OCI-LY3 (cell line): ENCODE measurements around the gene MEX3C.

Experiments
- H2AFZ ChIP-seq: fragments of 200-600, 300-600 bp; shearing (Covaris generic); 2 replicates; pipeline ENCODE4 v1.6.0; 2014; ENCODE audit warnings: antibody characterized with exemption, low read depth, low read length
- H3K27ac ChIP-seq: fragments of 200-600, 300-600 bp; sonication (generic); 2 replicates; pipeline ENCODE4 v1.5.1; 2014; ENCODE audit warnings: mild to moderate bottlenecking, low read length, moderate library complexity, mixed read lengths
- H3K27me3 ChIP-seq: fragments of 200-600, 300-600 bp; sonication (generic); 2 replicates; pipeline ENCODE4 v1.6.1; 2014; ENCODE audit warnings: low read depth, low read length, mixed read lengths
- H3K36me3 ChIP-seq: fragments of 200-600, 300-600 bp; sonication (generic); replicated peaks from 2 replicates; pipeline ENCODE3; 2014; ENCODE audit warnings: low read depth, low read length, mixed read lengths
- H3K4me1 ChIP-seq: fragments of 300-600, 200-600 bp; sonication (generic); 2 replicates; pipeline ENCODE4 v1.6.1; 2014; ENCODE audit warnings: low read length, mixed read lengths
- H3K4me2 ChIP-seq: fragments of 200-600, 300-600 bp; sonication (generic); 2 replicates; pipeline ENCODE4 v1.6.1; 2014; ENCODE audit warnings: low read length, mixed read lengths
- H3K4me3 ChIP-seq: fragments of 300-600, 200-600 bp; sonication (generic); 2 replicates; pipeline ENCODE4 v1.5.1; 2014; ENCODE audit warnings: antibody characterized with exemption, mild to moderate bottlenecking, low read length, moderate library complexity
- H3K79me2 ChIP-seq: fragments of 300-600, 200-600 bp; shearing (Covaris generic); 2 replicates; pipeline ENCODE4 v1.6.1; 2014; ENCODE audit warnings: mild to moderate bottlenecking, low read length, mixed read lengths
- H3K9ac ChIP-seq: fragments of 300-600, 200-600 bp; shearing (Covaris generic); 2 replicates; pipeline ENCODE4 v1.6.0; 2014; ENCODE audit warnings: mild to moderate bottlenecking, low read length, moderate library complexity
- H3K9me3 ChIP-seq: fragments of 200-600, 300-600 bp; shearing (Covaris generic); 2 replicates; pipeline ENCODE4 v1.6.1; 2014; ENCODE audit warnings: low read length, mixed read lengths; ENCODE audit not compliant: insufficient read depth
- H4K20me1 ChIP-seq: fragments of 200-600, 300-600 bp; sonication (generic); 2 replicates; pipeline ENCODE4 v1.6.1; 2016; ENCODE audit warnings: low read length, mixed read lengths; ENCODE audit not compliant: insufficient read depth
- CTCF ChIP-seq: fragments of 200-600, 300-600 bp; sonication (generic); IDR thresholded peaks from 2 replicates; pipeline ENCODE4 v1.5.1; 2014; ENCODE audit warnings: antibody characterized with exemption, low read length, low read depth
- EZH2phosphoT487 ChIP-seq: fragments of 200-600 bp; shearing (Covaris generic); IDR thresholded peaks from 2 replicates; pipeline ENCODE4 v1.6.1; 2018; ENCODE audit warnings: antibody characterized with exemption, mixed run types, low read depth

The MEX3C gene

GRCh38 chr18:51165296-51165695 is 32.2 kb downstream of the MEX3C start:
- H3K4me1 ChIP-seq, result peaks cover 18% of the 10 kb centered on the region
- H3K36me3 ChIP-seq, result no peaks in the 10 kb centered on the region
- no peaks in the 10 kb centered on the region for H3K9me3 ChIP-seq
- H3K9ac ChIP-seq, result no peak overlapping the region
- no peaks in the 10 kb centered on the region for H4K20me1 ChIP-seq
- no peak for TF ChIP-seq EZH2phosphoT487
- no peak for TF ChIP-seq CTCF
- no peaks in the 10 kb centered on the region for H3K27me3 ChIP-seq
- H3K79me2 ChIP-seq, result peaks cover 6% of the 10 kb centered on the region
- no peak overlapping the region for H3K4me2 ChIP-seq
- H3K4me3 ChIP-seq, result no peak overlapping the region
- no peak overlapping the region for H3K27ac ChIP-seq
- H2AFZ ChIP-seq, result no peak overlapping the region

GRCh38 chr18:51164761-51165281 is 32.7 kb downstream of the MEX3C start:
- no peaks in the 10 kb centered on the region for H3K36me3 ChIP-seq
- no peaks in the 10 kb centered on the region for H3K27me3 ChIP-seq
- H3K9ac ChIP-seq, result no peak overlapping the region
- no peak overlapping the region for H3K27ac ChIP-seq
- H3K9me3 ChIP-seq, result no peaks in the 10 kb centered on the region
- no peak for TF ChIP-seq EZH2phosphoT487
- no peak for TF ChIP-seq CTCF
- H3K4me3 ChIP-seq, result no peak overlapping the region
- peaks cover 1% of the 10 kb centered on the region; the same call in 1 of the 2 replicates for H3K79me2 ChIP-seq
- no peaks in the 10 kb centered on the region for H4K20me1 ChIP-seq
- no peak overlapping the region for H3K4me2 ChIP-seq
- H3K4me1 ChIP-seq, result peaks cover 14% of the 10 kb centered on the region
- no peak overlapping the region for H2AFZ ChIP-seq

DNA sequence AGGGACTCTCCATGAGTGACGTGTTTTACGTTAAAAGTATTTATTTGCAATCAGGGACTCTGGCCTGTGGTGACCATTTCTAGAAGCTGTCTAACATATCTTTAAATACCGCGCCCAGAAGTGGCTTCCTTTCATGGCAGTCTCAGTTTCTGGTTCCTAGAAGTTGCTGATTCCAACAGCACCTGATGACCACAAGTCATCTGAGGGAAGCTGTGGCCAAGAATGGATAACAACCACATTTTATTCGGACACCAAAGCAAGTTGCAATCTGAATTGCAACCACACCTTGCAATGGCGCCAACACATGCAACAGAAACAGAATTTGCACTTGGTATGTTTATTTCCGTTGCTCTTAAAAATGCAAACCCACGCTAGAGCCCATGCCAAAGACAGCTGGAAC is 33.1 kb downstream of the MEX3C start:
- no peak overlapping the region for H3K27ac ChIP-seq
- no peak overlapping the region for H3K9ac ChIP-seq

DNA sequence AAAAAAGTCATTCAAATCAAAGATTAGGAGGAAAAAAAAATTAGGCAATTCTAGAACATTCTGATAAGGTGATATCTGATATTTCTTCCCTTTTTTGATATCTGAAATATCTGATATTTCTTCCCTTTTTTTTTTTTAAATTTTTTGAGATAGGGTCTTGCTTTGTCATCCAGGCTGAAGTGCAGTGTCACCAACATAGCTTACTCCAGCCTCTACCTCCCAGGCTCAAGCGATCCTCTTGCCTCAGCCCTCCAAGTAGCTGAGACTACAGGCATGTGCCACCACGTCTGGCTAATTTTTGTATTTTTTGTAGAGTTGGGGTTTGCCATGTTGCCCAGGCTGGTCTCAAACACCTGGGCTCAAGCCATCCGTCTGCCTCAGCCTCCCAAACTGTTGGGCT is 33.9 kb downstream of the MEX3C start:
- no peaks in the 10 kb centered on the region for H3K36me3 ChIP-seq
- peaks cover 1% of the 10 kb centered on the region for H3K4me1 ChIP-seq
- TF ChIP-seq EZH2phosphoT487 (no peak), CTCF (no peak)
- H3K4me2 ChIP-seq, result no peak overlapping the region
- H3K4me3 ChIP-seq, result no peak overlapping the region
- no peak overlapping the region for H3K9ac ChIP-seq
- H2AFZ ChIP-seq, result no peak overlapping the region
- no peaks in the 10 kb centered on the region for H3K27me3 ChIP-seq
- no peaks in the 10 kb centered on the region for H3K9me3 ChIP-seq
- H3K27ac ChIP-seq, result no peak overlapping the region
- no peaks in the 10 kb centered on the region for H3K79me2 ChIP-seq
- no peaks in the 10 kb centered on the region for H4K20me1 ChIP-seq

More for the DNA sequence above, 33.1 kb downstream of the MEX3C start:
- TF ChIP-seq EZH2phosphoT487, result no peak
- no peak for TF ChIP-seq CTCF
- Histone ChIP-seq H3K4me1 (peaks cover 9% of the 10 kb centered on the region), H4K20me1 (no peaks in the 10 kb centered on the region), H2AFZ (no peak overlapping the region), H3K79me2 (no peaks in the 10 kb centered on the region), H3K27me3 (no peaks in the 10 kb centered on the region), H3K9me3 (no peaks in the 10 kb centered on the region), H3K36me3 (no peaks in the 10 kb centered on the region), H3K4me3 (no peak overlapping the region), H3K4me2 (no peak overlapping the region)
